ENCODE results near the gene OAF. TPM values are rescaled to one million over a fixed set of nuclear protein-coding genes. Genes with fewer than 3 reads are reported as not detected.

Gene OAF
- total RNA-seq, 2 donors from 2014 or later: 26.3 to 45.1 TPM

DNA sequence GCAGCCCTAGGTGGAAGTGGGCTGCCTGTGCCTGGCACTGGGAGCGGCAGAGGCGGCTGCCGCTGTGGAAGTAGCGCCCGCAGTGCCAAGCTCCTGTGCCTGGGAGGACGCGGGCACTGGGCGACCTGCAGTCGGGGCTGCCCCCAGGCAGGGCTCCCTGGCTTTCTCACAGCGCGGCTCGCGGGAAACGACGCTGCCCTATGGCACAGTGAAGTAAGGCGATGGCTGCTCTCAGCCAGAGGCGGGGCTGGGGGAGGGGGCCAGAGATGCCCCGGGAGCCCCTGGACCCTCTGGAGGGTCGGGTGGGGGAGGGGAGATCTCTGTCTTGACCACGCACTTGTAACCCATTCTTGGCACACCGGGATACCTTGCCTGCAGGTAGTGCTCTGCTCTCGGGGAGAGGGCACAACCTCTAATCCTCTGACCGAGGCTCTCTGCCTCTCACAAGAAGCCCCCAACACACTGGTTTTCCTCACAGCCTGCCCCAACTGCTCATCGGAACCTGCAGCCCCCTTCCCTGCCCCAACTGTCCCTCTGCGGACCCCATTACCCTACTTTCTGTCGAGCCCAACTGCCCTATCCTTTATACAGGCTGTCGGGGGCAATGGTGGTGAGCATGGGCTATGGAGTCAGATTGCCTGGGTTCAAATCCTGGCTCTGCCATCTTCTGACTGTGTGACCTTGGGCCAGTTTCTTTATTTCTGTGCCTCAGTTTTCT is 40.7 kb upstream of the OAF start:
- Histone ChIP-seq H3K9me3 (peaks cover 4% of the 10 kb centered on the region), H3K27me3 (replicated peaks; ENCODE audit: insufficient read depth) (peaks cover 6% of the 10 kb centered on the region), H3K4me3 (peak overlapping the region; percentile 68), H3K36me3 (no peaks in the 10 kb centered on the region), H3K27ac (no peak overlapping the region), H3K4me1 (ENCODE audit: control insufficient read depth in 1 of 2, low read depth in 2 of 2) (peaks cover 3 to 22% of the 10 kb centered on the region in 2 donors)
- TF ChIP-seq, protein P1, sequence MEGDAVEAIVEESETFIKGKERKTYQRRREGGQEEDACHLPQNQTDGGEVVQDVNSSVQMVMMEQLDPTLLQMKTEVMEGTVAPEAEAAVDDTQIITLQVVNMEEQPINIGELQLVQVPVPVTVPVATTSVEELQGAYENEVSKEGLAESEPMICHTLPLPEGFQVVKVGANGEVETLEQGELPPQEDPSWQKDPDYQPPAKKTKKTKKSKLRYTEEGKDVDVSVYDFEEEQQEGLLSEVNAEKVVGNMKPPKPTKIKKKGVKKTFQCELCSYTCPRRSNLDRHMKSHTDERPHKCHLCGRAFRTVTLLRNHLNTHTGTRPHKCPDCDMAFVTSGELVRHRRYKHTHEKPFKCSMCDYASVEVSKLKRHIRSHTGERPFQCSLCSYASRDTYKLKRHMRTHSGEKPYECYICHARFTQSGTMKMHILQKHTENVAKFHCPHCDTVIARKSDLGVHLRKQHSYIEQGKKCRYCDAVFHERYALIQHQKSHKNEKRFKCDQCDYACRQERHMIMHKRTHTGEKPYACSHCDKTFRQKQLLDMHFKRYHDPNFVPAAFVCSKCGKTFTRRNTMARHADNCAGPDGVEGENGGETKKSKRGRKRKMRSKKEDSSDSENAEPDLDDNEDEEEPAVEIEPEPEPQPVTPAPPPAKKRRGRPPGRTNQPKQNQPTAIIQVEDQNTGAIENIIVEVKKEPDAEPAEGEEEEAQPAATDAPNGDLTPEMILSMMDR (IDR thresholded peaks at IDR 0.05): no peak
- ATAC-seq (ENCODE audit: insufficient number of reproducible peaks, low FRiP score, low read depth): no peak
- no peak for DNase-seq (ENCODE audit: low spot score)

DNA sequence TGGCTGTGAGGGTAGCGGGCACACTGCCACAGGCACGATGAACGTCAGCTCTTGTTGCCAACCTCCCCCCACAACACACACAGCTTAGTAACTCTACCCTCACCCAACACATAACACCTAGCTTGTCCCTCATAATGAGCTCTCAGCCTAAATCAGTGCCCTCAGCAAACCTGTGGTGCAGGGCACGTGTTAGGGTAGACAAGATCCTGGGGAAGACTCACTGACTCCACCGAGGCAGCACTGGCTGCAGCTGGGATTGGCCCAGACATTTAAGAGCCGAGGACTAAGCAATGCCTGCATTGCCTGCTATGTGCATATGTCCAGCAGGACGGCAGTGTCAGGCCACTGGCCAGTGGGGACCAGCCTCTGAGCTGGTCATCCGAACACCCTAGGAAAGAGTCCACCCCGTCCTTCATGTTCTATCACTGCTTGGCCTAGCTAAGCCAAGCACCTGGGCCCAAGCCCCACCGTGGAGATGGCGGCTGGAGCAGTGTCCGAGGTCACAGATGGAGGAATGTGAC is 40.0 kb upstream of the OAF start:
- DNase-seq (ENCODE audit: low spot score) (no peak), ATAC-seq (ENCODE audit: insufficient number of reproducible peaks, low FRiP score, low read depth) (no peak)
- H3K27me3 ChIP-seq (replicated peaks; ENCODE audit: insufficient read depth): peaks cover 6% of the 10 kb centered on the region
- no peak overlapping the region for H3K4me3 ChIP-seq
- no peak overlapping the region for H3K27ac ChIP-seq
- peaks cover 3 to 22% of the 10 kb centered on the region in 2 donors for H3K4me1 ChIP-seq (ENCODE audit: control insufficient read depth in 1 of 2, low read depth in 2 of 2)
- TF ChIP-seq, protein P1 (IDR thresholded peaks at IDR 0.05): no peak
- no peaks in the 10 kb centered on the region for H3K9me3 ChIP-seq
- H3K36me3 ChIP-seq: no peaks in the 10 kb centered on the region

DNA sequence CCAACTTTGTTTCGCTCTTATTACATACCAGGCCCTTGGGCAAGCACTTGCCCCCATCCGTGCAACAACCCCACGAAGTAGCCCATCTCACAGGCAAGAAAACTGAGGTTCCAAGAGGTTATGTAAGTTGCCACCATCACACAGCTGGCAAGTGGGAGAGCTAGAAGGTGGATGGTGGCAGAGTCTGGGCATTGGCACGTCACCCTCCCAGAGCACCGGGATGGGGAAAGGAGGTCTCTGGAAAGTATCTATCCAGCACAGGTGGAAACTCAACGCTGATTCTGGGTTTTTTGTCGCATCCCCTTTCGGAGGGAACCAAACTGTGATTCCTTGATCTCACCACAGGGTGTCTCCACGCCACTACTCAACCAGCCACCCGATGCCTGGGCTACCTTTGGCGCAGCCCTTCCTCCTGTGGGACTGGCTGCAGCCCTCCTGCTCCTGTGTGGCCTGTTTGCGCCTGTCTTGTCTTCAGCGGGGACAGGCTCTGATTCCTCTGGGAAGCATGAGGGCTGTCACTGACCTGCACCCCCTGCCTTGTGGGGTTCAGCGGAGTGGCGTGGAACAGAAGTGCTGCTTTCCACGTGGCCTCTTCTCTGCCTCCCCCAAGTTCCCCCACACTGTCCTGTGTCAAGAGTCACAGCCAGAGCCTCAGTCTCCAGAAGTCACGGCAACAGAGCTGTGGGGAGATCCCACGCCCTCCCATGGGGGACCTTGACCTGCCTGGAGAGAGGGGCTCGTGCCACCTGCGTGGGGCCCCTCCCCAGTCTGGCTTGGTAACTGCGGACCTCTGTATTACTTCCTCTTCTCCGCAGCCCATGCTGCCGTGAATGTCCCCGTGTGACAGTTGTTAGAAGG is 38.5 kb upstream of the OAF start:
- peaks cover 6% of the 10 kb centered on the region for H3K27me3 ChIP-seq (replicated peaks; ENCODE audit: insufficient read depth)

DNA sequence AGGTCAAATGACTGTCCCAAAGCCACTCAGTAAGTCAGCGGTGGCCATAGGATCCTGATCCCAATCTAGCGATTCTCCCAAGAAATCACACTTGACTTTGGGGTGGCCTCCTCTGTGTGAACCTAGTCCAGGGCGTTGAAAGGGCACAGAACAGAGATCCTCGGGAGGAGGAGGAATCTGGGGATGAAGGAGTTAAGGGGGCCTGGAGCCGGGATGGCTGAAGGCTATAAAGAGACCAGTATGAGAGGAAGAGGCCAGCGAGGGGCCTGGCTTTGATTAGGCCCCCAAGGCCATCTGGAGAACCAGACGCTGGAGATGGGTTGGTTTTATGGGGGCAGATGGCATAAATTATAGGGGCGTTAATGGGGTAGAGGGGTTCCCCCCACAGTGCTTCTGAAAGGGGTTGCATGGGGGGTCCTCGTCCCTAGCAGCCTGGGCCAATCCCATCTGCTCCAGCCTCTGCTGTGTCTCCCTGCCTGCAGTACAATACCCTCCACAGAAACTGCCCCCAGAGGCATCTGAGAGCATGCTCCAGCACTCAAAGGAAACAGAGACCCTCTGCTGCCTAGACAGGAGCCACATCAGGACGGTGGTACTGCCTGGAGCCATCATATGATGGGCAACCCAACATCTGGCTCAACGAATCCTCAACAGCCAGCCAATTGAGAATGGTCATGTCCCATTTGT is 37.7 kb upstream of the OAF start:
- H3K27ac ChIP-seq: no peak overlapping the region
- peaks cover 6% of the 10 kb centered on the region for H3K27me3 ChIP-seq (replicated peaks; ENCODE audit: insufficient read depth)
- no peak for ATAC-seq (ENCODE audit: insufficient number of reproducible peaks, low FRiP score, low read depth)
- no peaks in the 10 kb centered on the region for H3K9me3 ChIP-seq
- TF ChIP-seq, protein P1 (IDR thresholded peaks at IDR 0.05): no peak
- DNase-seq (ENCODE audit: low spot score): no peak
- H3K36me3 ChIP-seq: no peaks in the 10 kb centered on the region
- no peak overlapping the region for H3K4me3 ChIP-seq
- peaks cover 3 to 18% of the 10 kb centered on the region in 2 donors for H3K4me1 ChIP-seq (ENCODE audit: control insufficient read depth in 1 of 2, low read depth in 2 of 2)

More for the DNA sequence above, 38.5 kb upstream of the OAF start:
- no peaks in the 10 kb centered on the region for H3K36me3 ChIP-seq
- no peak overlapping the region for H3K4me3 ChIP-seq
- H3K27ac ChIP-seq: no peak overlapping the region
- peaks cover 3 to 22% of the 10 kb centered on the region in 2 donors for H3K4me1 ChIP-seq (ENCODE audit: control insufficient read depth in 1 of 2, low read depth in 2 of 2)
- DNase-seq (ENCODE audit: low spot score) (no peak), ATAC-seq (ENCODE audit: insufficient number of reproducible peaks, low FRiP score, low read depth) (no peak)
- TF ChIP-seq, protein P1 (IDR thresholded peaks at IDR 0.05): peak; percentile 84
- H3K9me3 ChIP-seq: no peaks in the 10 kb centered on the region
